Measurements from ENCODE around the gene PML. TPM values are rescaled to one million over a fixed set of nuclear protein-coding genes. Genes with fewer than 3 reads are reported as not detected.
"Not testable (repeated sequence)": the region's sequence is repeated elsewhere in the genome, so short reads cannot be mapped to it uniquely, and the experiment has no call there.

The PML gene
- polyA plus RNA-seq, 1 donor = 45.5 TPM

DNA sequence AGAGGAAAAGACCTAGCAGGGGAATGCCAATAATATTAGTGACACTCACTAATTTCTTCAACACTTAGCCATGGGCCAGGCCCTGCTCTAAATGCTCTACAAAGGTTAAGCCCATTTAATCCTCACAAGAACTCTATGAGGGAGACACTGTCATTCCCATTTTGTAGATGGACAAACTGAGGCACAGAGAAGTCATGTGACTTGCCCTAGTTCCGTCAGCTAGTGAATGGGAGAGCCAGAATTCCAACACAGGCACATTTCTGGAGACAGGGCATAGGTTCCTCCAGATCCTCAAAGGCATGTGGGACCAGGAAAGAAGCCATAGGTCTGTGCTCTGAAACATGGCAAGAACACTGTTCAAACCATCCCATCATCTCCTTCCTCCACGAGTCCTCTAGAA lies 36.7 kb upstream of the PML start:
- DNase-seq = no peak

GRCh38 chr15:73959012-73959581 lies 35.4 kb upstream of the PML start:
- DNase-seq = no peak

DNA sequence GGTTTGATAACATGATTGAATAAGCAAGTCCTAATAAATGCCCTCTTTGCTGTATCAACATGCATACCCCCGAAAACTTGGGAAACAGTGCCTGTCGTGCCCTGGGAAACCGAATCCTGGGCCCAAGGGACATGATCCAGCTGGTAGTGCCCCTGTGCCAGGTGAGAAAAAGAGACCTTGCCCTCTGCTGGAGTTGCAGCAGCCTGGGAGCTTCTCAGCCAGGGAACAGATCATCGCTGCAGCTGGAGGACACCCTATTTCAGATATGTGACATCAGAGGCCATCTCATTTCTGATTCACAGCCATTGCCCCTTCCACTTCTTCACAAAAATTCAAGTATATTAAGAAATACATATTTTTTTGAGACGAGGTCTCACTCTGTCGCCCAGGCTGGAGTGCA lies 34.7 kb upstream of the PML start:
- no peak for DNase-seq

- not testable (repeated sequence) for DNase-seq
Measured at GRCh38 chr15:73960472-73961070, 33.9 kb upstream of the PML start.

GRCh38 chr15:73962433-73962832 lies 32.1 kb upstream of the PML start:
- DNase-seq = no peak

- no peak for DNase-seq
Measured at GRCh38 chr15:73964736-73965093, 29.8 kb upstream of the PML start.

GRCh38 chr15:73965094-73965757 lies 29.3 kb upstream of the PML start:
- no peak for DNase-seq

DNA sequence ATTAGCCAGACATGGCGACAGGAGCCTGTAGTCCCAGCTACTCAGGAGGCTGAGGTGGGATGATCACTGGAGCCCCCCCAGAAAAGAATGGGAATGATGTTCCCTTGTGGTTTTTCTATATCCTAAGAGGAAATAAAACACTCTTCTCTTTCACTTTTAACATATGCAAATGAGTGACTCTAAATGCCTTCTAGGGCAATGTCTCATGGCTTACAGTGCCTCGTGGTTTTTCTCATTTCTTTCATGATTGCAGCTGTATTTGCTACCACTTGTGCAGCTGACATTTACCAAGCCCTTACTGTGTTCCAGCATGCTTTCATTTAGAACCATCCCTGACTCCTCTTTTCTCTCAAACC lies 28.8 kb upstream of the PML start:
- no peak for DNase-seq

- DNase-seq = no peak
Measured at GRCh38 chr15:73968461-73968860, 26.1 kb upstream of the PML start.

GRCh38 chr15:73969151-73969759 lies 25.3 kb upstream of the PML start:
- no peak for DNase-seq

DNA sequence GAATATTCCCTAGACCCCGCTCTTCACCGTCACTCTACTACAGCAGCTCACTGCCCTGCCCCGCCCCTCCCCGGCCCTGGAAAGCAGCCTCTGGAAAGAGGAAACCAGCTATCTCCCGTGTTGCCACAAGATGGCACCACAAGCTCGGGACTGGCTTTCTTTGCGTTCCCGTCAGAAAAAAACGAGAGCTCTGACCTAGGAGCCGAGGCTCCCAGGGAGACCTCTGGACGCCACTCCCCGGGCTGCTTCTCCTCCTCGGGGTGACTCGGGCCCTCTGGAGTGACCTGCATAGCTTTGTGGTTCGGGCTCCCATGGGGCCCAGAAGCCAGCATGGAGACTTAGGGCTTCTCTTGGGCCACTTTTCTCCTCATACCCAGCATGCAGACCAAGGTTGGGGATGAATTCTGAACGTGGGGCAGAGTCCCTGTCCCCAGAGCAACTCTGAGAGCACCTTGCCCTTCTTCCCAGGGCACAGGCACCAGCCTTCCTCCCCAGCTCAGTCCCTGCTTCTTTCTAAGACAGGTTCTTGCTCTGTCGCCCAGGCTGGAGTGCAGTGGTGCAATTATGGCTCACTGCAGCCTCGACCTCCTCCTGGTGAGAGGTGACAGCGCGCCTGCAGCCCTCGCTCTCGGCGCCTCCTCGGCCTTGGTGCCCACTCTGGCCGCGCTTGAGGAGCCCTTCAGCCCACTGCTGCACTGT lies 21.4 kb upstream of the PML start:
- DNase-seq = peak; percentile 90

DNA sequence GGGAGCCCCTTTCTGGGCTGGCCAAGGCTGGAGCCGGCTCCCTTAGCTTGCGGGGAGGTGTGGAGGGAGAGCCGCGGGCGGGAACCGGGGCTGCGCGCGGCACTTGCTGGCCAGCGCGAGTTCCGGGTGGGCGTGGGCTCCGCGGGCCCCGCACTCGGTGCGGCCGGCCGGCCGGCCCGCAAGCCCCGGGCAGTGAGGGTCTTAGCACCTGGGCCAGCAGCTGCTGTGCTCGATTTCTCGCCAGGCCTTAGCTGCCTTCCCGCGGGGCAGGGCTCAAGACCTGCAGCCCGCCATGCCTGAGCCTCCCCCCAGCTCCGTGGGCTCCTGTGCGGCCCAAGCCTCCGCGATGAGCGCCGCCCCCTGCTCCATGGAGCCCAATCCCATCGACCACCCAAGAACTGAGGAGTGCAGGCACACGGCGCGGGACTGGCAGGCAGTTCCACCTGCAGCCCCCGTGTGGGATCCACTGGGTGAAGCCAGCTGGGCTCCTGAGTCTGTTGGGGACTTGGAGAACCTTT lies 20.8 kb upstream of the PML start:
- DNase-seq = not testable (repeated sequence)

DNA sequence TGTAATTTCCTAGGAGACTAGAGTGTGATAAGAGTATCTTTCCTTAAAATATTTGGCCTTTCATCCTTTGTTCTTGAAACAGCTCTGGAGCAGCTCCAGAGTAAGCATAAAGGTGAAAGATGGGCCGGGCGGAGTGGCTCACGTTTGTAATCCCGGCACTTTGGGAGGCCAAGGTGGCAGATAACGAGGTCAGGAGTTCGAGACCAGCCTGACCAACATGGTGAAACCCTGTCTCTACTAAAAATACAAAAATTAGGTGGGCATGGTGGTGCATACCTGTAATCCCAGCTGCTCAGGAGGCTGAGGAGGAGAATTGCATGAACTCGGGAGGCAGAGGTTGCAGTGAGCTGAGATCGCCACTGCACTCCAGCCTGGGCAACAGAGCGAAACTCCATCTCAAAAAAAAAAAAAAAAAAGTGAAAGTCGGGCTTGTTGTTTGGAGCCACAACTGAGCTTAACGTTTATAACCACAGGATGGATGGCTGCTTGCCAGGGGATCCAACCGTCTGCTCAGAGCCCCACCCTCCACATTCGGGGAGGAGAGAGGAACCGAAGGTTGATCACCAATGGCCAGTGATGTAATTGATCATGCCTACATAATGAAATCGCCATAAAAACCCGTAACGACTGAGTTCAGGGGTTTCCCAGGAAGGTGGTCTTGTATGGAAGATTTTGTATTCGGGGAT lies 18.9 kb upstream of the PML start:
- DNase-seq = not testable (repeated sequence)

DNA sequence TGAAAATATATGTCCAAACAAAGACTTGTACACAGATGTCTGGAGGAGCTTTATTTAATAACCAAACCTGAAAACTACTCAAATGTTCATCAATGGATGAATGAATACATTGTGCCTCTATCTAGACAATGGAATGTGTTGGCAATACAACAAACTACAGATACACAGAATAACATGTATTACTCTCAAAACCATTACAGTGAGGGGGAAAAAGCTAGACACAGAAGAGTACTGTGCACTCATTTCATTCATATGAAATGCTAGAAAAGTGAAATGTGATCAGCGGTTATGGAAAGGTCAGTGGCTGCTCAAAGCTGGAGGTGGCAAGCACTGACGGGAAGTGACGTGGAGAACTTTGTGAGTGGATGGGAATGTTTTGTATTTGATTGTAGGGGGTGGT lies 15.6 kb upstream of the PML start:
- DNase-seq = no peak

- DNase-seq = no peak
Measured at GRCh38 chr15:73979636-73980035, 14.9 kb upstream of the PML start.

- DNase-seq = no peak
Measured at GRCh38 chr15:73981761-73982221, 12.7 kb upstream of the PML start.

DNA sequence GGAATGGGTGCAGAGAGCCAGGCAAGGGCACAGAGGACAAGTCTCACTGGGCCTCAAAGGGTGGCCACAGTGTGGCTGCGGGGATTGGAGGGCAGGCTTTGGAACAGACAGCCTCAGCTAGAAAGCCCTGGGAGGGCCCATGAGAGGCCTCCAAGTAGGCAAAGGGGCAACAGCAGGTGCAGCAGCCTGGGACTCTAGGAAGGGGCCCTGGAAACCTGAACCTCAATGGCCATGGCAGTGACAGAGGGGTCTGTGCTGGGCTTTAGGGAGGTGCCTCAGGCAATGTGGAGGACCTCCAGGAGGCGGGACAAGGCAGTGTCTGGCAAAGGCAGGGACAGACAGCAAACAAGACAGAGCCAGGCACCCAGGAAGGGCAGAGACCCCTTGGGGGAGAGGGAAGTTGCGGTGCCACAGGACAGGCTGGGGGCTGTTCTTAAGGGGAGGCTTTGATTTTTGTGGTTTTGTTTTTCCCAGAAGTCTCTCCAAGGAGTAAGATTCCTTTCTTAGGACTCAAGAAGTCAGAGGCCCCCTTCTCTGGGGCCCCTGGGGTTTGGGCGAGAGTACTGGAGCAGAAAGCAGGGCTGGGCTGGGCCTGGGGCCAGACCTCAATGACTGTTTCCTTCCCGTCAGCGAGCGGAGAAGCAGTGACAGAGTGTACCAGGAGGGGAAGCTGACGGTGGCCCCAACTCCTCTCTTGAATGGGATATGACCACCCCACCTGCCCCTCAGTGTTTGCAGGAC lies 12.1 kb upstream of the PML start:
- DNase-seq = peak; percentile 85

- no peak for DNase-seq
Measured at GRCh38 chr15:73983211-73983727, 11.2 kb upstream of the PML start.

GRCh38 chr15:73983773-73984172 lies 10.7 kb upstream of the PML start:
- DNase-seq = no peak

DNA sequence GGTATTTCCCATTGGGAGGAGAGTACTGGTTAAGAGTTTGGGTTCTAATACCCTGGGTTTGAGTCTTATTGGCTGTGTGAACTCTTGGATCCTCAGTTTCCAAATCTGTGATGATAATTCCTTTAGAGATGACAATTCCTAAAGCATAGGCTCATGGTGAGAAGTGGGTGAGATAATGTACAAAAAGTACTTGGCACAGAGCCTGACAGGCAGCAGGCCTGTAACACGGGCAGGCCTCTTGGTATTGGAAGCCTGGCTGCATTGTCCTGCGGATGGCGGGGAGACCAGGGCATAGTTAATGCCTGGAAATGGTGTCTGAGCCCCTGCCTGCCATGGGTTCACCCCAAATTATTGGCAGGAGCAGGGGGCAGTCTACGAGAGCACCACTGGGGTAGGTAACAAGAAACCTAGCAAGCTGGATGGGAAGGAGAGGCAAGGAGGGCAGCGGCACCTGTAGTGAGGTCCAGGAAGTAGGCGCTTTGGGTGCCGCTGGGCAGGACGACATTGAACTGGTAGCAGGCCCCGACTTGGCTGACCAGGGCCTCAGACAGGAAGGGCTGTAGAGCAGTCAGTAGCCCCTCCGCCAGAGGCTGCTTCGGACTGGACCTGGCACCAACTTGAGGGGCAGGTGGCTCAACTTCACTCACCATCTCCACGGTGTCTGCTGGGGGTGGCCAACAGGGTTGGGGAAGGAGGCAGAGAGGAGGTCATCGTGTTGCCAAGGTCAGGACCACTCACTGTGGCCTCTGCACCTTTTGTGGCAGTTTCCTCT lies 10.1 kb upstream of the PML start:
- DNase-seq = no peak
